GM21526 (cell line): Measurements from ENCODE around the gene SLC26A1.

Experiments used
- ATAC-seq: cut with Tn5 transposase; IDR thresholded peaks from one replicate; pipeline ENCODE4 v1.9.1; 2021; ENCODE audit warnings: moderate library complexity; ENCODE audit not compliant: unreplicated experiment, low FRiP score

The SLC26A1 gene

GRCh38 chr4:957231-957580 lies 36.0 kb downstream of the SLC26A1 start:
- no peak for ATAC-seq

GRCh38 chr4:956531-957230 lies 36.5 kb downstream of the SLC26A1 start:
- ATAC-seq, result no peak

GRCh38 chr4:955931-956381 lies 37.2 kb downstream of the SLC26A1 start:
- ATAC-seq, result no peak

- ATAC-seq, result no peak
These were observed 37.9 kb downstream of the SLC26A1 start for GRCh38 chr4:955161-955921.

GRCh38 chr4:954211-955020 lies 38.8 kb downstream of the SLC26A1 start:
- no peak for ATAC-seq

- ATAC-seq, result no peak
These were observed 39.7 kb downstream of the SLC26A1 start for GRCh38 chr4:953574-953915.

- no peak for ATAC-seq
These were observed 40.2 kb downstream of the SLC26A1 start for GRCh38 chr4:952881-953573.

GRCh38 chr4:951594-952468 lies 41.4 kb downstream of the SLC26A1 start:
- ATAC-seq, result no peak

- no peak for ATAC-seq
These were observed 42.0 kb downstream of the SLC26A1 start for GRCh38 chr4:951186-951585.

GRCh38 chr4:950136-951020 lies 42.8 kb downstream of the SLC26A1 start:
- no peak for ATAC-seq

- no peak for ATAC-seq
These were observed 43.5 kb downstream of the SLC26A1 start for GRCh38 chr4:949656-950055.

- no peak for ATAC-seq
These were observed 44.3 kb downstream of the SLC26A1 start for GRCh38 chr4:948936-949300.

GRCh38 chr4:948101-948935 lies 44.9 kb downstream of the SLC26A1 start:
- no peak for ATAC-seq

- no peak for ATAC-seq
These were observed 45.7 kb downstream of the SLC26A1 start for GRCh38 chr4:947491-947971.

- no peak for ATAC-seq
These were observed 46.4 kb downstream of the SLC26A1 start for GRCh38 chr4:946517-947471.

GRCh38 chr4:946103-946450 lies 47.1 kb downstream of the SLC26A1 start:
- no peak for ATAC-seq
